Measurements from ENCODE around the gene GHRL.
A peak's percentile ranks its signal among the peaks of the same experiment; 100 is the strongest.

The GHRL gene

DNA sequence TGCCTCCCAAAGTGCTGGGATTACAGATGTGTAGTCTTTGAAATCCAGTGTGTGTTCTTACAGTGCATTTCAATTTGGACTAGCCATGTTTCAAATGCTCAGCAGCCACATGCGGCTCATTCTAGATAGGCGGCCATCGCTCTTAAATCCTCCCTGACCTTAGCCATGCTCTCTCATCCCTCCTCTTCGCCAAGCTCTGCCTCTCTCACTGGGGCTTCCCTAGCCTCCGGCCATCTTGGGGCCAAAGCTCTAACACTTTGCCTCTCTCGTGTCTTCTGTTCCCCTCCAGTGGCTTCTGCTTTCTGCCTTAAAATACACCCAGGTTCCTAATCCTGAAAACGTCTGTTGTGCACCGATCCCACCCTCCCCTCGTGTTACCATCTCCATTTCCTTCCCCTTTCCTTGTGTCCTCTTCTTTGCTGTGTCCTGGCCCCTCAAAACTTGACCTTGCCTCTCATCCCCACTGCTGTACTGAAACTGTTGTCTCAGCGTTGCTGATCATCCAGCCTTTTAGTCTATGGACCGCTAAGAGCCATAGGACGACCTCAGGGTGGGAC is 1.4 kb upstream of the GHRL start:
- no peak for DNase-seq

DNA sequence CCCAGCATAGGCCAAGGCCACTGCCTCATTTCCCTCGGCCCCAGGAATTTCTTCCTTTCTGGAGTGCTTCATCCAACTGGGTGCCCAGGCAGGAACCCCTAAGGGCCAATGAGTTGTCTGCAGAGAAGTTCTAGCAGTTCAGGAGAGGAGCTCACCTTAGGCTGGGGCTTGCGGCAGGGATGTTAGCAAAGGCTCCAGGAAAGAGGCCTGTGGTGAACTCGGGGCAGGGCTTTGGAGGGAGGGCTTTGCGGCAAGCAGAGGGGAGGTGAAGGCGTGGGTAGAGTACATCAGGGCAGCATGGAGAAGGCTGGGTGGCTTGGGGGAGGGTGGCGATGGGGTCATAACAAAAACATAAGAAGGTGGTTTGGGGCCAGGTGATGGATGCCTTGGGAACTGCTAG is 1.1 kb downstream of the GHRL start:
- DNase-seq, result no peak

DNA sequence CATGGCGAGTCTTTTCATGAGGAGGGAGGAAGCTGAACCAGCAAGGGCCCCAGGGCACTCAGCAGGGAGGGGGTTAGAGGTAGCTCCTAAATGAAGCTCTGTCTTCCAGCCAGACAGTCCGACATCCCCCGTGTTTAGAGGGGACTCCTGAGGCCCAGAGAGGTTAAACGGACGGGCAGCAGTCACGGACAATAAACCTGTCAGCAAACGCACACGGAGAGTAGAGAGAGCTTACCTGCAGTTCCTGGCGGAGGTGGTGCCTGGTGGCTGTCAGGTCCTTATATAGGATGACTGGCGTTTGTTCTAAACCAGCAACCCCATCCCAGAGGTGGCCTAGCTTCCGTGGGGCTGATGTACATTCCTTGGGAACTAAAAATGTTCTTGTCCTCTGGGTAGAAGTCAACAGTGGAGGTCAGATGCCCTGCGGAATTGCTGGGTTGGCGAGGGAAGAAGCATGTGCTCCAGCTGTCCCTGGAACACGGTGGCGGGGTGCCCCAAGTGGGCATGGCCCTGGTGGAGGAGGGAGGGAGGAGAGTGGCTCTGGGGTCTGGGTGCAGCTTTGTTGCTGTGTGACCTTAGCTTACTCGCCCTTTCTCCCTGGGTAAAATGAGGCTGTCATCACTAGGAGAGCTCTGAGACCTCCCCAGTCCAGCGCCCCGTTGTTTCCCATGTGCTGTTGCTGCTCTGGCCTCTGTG is 2.1 kb downstream of the GHRL start:
- DNase-seq, result no peak

DNA sequence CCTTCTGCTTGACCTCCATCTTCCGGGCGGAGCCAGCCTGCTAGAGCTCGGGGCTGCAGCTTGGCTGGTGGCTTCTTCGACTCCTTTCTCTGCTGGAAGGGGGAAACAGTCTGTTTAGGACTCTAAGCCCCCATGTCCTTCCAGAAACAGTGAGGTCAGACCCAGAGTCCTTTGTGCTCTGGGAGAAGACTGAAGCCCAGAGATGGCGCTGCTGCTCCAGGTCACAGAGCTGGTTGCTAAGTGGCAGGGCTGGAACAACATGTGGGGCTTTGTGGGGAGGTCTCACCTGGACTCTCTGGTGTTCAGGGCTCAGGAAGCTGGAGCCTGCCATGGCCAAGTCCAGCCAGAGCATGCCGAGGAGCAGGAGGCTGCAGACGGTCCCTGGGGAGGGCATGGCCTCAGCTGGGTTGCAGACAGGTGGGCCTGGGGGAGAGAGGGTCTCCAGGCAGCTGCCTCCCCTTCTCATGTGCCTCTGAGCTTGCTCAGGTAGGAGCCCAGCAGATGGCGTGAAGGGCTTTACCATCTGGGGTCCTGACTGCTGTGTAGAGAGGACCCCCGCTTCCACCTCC is 2.9 kb downstream of the GHRL start:
- DNase-seq, result no peak

DNA sequence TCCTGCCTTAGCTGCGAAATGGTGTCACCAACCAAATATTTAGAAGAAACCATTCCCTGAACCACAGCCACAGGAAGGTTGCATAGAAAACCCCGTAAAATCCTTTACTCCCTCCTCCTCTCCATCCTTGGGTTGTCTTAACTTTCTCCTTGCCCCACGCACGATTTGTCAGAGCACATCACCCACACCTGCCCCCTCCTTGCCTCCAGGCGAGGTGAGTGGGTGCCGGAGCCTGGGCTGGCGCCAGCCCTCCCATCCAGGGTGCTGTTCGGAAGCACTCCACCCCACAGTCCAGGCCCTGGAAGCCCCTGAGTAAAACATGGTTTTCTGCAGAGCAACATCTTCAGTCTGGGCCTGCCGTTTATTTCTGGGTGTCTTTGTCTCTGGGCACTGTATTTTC is 3.7 kb downstream of the GHRL start:
- DNase-seq, result no peak

DNA sequence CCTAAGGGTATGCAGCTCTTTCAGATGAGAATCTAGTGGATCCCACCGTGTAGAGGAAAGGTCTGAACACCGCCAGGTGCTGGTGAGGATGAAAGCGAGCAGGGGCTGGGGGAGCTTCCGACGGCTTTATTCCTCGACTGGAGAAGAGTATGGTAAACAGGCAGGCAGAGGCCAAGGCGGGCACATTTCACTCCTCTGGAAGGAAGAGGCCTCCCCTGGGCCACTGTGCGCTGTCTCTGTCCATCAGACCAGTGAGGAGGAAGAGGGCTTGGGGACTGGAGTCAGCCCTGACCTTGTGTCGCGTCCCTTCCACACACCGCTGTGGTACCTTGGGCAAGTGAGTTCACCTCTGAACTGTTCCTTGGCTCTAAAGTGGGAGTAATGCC is 4.2 kb downstream of the GHRL start:
- no peak for DNase-seq

DNA sequence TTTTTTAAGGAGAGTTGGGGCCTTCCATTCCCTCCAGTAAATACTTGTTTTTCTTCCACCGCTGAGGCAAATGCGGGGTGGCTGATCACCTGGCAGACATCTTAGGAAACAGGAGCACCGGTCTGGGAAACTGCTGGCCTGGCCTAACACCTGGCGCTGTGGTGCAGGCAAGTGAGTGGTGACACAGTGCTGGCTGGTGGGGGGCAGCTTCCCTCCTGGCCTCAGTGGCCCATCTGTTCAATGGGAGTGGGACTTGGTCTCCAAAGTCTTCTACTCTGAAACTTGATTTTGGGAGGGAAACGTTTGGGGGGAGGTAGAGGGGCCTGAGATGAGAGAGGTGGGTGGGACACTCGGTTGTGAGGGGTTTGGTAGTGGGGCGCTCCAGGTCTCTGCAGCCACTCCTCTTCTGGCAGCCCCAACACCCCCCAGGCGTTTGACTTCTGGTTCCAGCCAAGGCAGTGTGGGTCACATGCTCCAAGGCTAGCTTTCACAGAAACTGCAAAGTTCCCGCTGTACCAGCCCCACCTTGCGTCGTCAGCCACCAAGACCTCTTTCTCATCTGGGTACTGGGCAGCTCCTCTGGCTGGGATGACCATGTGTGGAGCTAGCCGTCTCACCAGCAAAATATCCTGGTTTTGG is 4.7 kb downstream of the GHRL start:
- no peak for DNase-seq

DNA sequence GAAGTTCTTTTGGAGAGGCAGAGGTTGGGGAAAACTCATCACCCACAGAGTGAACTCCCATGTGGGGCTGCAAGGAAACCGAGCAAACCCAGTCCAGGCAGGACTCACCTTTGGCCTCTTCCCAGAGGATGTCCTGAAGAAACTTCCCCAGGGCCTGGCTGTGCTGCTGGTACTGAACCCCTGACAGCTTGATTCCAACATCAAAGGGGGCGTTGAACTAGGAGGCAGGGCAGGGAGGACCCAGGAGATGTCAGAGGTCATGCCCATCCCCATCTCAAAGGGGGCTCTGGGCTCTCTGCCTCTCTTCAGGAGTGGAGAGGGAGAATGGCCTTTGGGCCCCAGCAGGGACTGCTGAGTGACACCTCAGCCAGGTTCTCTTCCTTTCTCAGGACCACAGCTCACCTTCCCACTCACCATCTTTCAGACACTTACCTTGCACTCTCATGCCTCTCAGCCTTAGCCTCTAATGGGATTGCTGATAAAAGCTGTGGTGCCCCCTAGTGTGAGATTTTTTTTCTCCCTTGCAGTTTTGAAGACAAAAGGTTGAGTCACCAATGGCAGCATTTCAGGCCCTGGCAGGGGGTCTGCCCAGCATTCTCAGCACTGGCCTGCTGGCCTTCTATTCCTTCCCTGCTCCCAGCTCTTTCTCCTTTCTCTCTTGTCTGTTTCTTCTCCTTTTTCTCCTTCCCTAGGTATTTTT is 6.0 kb downstream of the GHRL start:
- DNase-seq, result peak; percentile 88

DNA sequence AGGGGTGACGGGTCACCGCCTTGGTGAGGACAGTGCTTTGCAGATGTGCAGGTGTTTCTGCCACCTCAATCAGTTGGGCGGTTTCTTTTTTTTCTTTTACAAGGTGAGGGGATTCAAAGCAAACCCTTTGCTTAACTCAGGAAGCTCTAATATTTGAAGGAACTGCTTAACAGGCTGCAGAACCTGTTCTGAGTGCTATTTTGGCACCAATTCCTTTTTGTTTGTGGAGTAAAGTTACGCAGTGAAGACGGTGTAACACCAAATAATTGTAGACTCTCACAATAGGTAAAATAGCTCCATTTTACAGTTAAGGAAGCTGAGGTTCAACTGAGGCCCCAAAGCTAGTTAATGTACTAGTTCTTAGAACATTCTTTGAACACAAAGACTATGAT is 6.6 kb downstream of the GHRL start:
- no peak for DNase-seq

DNA sequence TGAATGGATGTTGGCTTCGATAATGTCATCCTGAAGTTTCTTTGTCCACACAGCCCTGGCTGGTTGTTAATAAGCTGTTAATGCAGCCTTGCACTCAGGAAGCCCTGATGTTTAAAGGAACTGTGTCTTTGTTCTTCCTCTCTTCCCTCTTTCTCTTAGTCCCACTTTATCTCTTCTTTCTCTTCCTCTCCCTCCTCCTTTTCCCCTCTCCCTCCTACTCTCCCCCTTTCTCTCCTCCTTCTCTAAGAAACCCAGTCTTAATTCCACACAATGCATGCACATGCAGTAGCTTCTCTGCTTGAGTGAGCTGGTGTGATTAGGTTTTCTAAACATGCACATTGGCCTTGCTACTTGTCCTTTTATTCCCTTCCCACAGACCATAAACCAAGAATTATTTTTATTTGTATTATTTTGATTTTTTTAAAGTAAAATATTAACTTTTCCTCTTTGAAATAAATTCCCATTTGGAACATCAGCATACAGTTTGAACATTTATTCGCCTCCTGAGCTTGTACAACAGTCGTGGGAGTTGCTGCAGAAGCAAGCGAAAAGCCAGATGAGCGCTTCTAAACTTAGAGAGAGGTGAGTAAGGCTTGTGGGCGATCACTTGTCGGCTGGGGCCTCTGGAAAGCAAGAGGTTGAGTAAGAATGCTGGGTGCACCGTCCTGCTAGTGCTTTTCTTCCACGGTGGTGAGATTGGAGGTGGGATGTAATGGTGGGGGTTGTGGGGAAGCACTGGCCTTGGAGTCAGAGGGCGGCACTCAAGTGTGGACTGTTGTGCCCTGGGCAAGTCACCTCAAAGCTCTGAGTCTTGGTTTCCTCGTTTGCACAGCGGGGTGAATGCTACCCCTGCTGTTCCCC is 7.2 kb downstream of the GHRL start:
- DNase-seq, result no peak

DNA sequence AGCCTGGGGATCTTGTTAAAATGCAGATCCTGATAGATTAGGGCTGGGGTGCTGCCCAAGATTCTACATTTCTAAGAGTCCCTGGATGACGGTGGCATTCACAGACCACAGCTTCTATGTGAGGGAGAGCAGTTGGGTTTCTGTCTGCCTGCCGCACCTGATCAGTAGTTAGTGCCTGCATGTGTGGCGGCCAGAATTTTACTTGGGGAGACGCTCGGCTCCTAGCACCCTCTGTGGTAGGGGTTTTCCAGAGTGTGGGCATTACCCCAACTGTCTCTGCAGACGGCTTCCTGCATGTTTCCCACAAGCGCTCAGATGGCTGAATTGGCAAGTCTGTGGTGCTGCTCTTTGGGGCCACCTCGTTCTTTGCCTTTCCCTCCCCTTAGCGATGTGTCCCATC is 8.3 kb downstream of the GHRL start:
- DNase-seq, result no peak

DNA sequence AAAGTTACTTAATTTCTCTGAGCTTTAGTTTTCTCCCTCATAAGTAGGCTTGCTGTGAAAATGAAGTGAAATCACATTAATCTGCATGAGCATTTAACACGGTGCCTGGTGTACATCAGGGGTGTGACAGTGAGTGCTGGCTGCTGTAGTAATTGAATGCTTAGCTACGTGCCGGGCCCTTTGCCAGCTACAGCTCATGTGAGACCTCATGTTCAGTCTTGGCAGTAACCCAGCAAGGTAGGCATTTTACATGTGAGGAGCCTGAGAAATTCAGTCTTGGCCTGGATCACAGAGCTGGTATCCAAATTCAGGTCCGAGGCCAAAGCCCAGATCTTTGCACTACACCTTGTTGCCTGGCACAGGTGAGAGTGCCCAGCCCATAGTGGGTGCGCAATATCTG is 9.1 kb downstream of the GHRL start:
- no peak for DNase-seq

DNA sequence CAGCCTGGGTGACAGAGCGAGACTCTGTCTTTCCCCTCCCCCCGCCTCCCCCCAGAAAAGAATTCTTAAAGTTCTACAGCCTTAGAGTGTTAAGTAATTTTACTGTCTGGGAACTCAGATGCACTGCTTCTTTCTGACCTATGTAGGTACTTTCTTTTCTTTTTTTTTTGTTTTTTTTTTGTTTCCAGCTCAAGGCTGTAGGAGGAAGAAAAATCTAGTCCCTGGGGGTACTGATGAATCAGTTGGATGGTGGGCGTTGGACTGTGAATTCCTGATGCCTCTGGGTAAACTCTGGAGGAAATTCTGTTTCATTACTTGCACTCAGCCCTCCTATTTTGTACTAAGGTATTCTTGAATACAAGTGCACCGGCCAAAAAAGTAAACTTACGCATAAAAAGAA is 10.8 kb downstream of the GHRL start:
- peak; percentile 46 for DNase-seq

DNA sequence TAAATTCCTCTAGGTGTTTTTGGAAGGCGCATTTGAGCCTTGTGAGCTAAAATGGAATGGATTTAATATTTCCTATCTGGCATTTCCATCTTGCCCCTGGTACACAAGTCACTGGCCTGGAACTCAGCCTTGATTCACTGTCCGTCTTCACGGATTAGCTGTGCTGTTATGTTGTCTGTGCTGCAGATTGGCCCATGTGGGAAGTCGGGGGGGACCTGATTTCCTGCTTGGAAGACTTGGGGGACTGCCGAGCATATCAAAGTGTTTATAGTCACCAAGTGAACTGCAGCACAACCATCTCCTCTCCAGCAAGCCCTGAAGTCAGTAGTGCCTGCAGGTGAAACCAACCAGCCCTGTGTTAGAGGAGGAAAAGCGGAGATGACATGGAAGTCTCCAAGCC is 12.2 kb downstream of the GHRL start:
- no peak for DNase-seq

DNA sequence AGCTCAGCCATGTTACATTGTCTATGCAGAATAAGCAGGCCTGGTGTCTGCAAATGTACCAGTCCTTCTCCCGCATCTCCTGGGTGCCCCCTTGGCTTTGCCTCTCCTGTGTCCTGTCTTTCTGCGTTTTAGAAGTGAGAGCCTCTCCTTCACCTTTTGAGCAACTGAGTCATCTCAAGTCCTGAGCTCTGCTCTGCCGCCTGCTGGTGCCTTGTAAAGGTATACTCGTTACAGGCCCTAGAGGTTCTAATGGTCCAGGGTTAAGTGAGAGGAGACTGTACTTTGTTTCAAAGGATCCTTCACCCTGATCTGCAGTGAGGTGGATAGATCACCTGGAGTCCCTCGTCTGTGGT is 12.6 kb downstream of the GHRL start:
- no peak for DNase-seq

DNA sequence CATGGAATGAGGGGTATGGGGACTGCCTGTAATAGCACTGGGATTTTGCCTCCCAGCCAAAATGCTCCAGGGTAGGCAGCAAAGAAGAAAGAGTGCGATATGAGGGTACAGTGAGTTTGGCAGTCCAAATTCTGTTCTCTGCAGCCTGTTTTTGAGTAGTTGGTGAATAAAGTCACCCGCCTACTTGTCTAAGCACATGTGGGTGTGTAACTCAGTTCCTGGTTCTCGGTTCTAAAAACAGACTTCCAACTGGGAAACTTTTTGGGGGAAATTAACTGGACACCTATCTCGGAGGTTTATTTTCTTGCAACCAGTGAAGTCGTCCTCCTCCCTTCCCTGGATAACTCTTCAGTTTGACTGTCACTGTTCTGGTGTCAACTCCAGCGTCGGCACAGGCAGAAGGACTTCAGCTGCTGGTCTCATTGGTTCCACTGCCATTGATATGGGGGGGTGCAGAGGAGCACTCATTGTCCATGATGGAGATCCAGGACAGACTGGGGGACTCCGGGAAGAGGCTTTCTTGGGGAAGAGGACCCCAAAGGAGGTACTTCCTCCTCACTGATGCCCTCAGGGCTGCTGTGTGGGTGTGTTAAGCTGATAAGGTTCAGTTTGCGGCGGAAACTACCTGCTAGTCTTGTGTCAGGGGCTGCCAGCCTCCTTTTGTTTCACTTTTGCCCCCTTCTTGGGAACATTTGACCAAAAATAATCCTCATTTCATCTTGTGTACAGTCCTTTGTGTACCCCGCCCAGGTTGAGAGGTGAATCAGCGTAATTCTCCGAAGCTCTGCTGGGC is 13.2 kb downstream of the GHRL start:
- no peak for DNase-seq

DNA sequence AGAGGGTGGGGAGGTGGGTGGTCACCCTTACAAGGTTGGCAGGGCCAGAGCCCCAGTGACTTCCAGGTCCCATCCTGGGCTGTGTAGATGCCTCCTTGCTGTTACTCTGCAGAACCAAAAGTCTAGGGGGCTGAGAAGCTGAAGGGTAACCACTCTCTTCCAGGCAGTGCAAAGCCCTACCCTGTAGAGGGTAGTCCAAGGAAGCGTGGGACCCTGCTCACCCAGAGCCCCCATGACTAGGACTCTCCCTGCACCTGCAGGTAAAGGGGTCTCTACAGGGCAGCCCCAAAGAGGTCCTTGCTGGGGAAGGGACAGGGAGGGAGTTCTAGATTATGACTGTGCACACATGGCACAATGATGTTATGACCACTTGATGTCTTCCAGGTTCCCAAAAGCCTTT is 14.2 kb downstream of the GHRL start:
- DNase-seq, result no peak

DNA sequence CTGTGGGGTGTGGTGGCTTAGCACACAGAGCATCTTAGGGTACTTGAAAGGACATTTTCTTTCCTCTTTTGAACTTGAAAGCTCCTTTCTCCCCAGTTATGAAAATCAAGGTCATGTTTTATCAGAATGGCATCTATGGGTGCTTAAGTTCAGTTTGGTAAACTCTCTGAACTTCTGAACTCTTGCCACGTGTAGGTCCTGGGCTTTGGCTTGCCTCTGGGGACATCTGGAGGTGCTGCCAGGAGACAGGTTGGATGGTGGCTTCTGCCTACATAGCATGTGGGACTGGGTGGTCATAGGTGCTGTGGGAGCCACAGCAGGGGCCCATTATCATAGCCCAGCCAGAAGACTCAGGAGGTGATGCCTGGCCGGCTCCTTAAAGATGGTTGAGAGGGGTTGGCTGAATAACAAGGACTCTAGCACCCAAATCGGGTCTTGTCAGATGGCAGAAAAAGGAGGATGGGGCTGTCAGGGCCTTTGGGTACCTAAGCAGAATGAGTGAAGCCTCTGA is 15.6 kb downstream of the GHRL start:
- no peak for DNase-seq

DNA sequence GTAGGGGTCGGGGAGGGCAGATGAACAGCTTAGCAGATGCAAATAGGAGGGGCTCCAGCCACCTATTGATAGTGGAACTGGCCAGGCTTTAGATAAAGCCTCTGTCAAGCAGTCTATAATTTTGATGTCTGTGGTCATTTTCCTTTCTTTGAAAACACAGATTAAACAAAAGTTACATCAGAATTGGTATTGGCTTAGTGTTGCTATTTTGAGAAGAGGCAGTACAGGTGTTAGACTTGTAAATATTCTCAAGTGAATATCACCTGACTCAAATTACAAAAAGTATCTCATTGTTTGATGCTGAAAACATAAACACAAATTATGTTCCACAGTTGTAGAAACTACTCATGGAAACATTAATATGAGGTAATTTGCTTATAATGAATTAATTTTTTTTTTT is 18.1 kb downstream of the GHRL start:
- no peak for DNase-seq

DNA sequence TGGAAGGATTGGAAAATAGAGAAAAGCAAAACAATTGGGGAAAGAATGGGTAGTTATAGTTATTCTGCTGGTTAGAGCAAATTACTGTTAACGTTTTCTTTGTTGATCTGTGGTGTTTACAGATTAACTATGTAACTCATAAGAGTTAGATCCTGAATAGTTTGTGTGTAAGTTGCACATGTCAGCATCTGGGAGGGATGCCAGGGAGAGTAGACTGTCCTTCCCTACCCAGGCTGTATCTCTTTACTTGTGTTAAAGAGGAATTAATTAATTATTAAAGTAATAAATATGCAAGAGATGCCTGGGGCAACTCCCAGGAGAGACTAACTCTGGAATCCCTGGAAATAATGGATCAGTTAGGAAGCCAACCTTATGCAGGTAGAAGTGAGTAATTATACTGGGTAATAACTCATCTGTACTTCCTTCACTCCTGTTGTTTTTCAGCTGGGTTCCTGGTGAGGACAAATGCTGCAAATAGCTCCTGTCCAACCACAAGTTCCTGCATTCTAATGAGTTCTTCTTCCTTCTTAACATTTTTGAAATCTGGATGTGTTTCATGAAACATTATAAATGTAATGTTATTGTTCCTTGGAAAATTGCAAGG is 18.9 kb downstream of the GHRL start:
- no peak for DNase-seq

DNA sequence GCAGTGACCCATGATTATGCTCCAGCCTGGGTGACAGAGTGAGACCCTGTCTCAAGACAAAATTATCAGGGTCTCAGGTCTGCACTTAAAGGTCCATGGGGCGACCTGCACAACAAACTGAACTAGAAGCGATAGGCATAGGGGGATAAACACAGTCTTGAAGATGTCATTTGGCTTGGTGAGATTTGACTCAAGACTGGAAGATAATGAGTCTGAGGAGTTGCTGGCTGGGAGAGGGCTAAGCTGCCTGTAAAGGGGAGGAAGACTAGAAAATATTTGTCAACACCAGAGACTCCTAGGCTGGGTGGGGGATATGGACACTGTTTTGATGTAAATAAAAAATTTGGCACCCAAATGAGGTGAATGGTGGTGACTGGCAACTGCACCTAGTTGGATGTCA is 19.8 kb downstream of the GHRL start:
- DNase-seq, result no peak

Measured in fibroblast of skin of right biceps (primary cell).